Astrocyte of the cerebellum (primary cell): ENCODE measurements around the gene TBCA.

Source experiments
- DNase-seq: peaks from one replicate; pipeline ENCODE4 v3.0.0-alpha.2; 2011; ENCODE audit warnings: low read depth
- H3K4me3 ChIP-seq: 2 replicates; pipeline ENCODE4 v1.5.1; 2011; ENCODE audit warnings: mild to moderate bottlenecking, low read depth, low read length, moderate library complexity
- in situ Hi-C: cut with HindIII; loops from 2 replicates; pipeline ENCODE4 v1.10.0; 2017; ENCODE audit warnings: low sequenced_read_pairs
- TF ChIP-seq, protein P1 (sequence below): IDR thresholded peaks from 2 replicates; pipeline ENCODE4 v1.5.1; 2012; ENCODE audit warnings: low read length, low read depth, moderate library complexity, mild to moderate bottlenecking; ENCODE audit errors: missing control alignments

The TBCA gene

GRCh38 chr5:77781076-77781475 is 4.9 kb upstream of the TBCA start:
- no peak for DNase-seq
- H3K4me3 ChIP-seq = no peak overlapping the region
- TF ChIP-seq, protein P1, sequence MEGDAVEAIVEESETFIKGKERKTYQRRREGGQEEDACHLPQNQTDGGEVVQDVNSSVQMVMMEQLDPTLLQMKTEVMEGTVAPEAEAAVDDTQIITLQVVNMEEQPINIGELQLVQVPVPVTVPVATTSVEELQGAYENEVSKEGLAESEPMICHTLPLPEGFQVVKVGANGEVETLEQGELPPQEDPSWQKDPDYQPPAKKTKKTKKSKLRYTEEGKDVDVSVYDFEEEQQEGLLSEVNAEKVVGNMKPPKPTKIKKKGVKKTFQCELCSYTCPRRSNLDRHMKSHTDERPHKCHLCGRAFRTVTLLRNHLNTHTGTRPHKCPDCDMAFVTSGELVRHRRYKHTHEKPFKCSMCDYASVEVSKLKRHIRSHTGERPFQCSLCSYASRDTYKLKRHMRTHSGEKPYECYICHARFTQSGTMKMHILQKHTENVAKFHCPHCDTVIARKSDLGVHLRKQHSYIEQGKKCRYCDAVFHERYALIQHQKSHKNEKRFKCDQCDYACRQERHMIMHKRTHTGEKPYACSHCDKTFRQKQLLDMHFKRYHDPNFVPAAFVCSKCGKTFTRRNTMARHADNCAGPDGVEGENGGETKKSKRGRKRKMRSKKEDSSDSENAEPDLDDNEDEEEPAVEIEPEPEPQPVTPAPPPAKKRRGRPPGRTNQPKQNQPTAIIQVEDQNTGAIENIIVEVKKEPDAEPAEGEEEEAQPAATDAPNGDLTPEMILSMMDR = no peak
- in situ Hi-C loops = no loop called here

DNA sequence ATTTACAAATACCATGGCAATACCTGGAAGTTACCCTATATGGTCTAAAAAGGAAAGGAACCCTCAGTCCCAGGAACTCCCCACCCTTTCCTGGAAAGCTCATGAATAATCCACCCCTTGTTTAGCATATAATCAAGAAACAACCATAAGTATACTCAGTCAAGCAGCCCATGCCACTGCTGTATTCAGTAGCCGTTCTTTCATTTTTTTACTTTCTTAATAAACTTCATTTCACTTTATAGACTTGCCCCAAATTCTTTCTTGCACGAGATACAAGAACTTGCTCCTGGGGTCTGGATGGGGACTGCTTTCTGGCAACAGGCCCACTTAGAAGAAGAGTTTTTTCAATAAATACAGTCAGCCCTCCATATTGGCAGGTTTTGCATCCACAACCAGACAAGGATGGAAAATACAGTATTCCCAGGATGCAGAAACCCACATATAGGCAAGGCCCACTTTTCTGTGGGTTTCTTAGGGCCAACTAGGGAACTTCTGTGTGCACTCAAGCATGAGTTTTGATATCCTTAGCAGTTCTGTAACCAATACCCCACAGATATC is 2.8 kb upstream of the TBCA start:
- DNase-seq = no peak
- H3K4me3 ChIP-seq = no peak overlapping the region
- in situ Hi-C loops = no loop called here
- TF ChIP-seq, protein P1 = no peak

GRCh38 chr5:77778398-77778797 is 2.3 kb upstream of the TBCA start:
- no peak overlapping the region for H3K4me3 ChIP-seq
- in situ Hi-C loops = no loop called here
- TF ChIP-seq, protein P1 = no peak
- no peak for DNase-seq

DNA sequence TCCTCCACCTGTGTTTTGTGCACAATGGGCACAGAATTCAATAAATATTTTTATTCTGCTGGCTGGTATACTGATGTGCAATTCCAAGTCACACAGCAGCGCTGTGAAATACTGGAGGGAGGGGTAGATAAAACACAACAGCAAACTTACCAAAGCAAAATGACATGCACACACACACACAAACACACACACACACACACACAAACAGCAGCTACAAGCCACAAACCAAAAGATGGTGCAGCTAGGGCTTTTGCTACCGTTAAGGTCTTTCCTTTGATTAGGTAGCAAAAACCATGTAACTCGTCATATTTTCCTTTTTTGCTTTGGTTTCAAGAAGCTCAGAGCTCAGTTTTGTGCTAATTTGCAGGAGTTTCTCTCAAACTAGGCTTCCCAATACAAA is 1.8 kb upstream of the TBCA start:
- TF ChIP-seq, protein P1 = no peak
- in situ Hi-C loops = no loop called here
- no peak for DNase-seq
- no peak overlapping the region for H3K4me3 ChIP-seq

- DNase-seq = no peak
- TF ChIP-seq, protein P1 = no peak
- in situ Hi-C loops = no loop called here
- H3K4me3 ChIP-seq = no peak overlapping the region
Observed at GRCh38 chr5:77777281-77777892, 1.2 kb upstream of the TBCA start.

DNA sequence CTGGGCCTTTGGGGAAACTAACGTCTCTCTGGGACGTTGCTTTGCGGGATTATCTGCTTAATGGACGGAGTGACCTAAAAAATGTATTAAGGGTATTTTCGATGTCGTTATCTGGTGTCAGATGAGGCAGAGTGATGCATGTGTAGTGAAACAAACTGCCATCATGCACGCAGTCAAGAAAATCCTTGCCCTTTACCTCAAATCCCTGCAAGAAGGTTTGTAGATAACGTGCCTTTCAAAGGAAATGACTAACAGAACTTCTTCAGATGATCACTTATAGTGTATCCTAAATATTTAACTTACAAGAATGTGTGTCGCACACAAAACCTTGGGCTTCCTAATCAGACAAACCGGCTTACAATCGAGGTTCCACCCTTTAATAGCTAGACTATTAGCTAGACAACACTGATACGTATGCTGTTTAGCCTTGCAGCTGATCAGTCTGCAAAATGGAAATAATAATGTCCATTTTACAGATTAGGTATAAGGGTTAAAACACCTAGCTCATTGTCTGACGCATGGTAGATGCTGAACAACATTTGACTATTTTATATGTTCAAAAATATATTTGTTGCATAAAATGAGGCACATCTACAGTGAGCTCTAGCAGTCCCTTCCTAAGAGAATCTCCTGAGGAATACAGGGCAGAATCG is 541 bp upstream of the TBCA start:
- TF ChIP-seq, protein P1 = no peak
- in situ Hi-C loops = no loop called here
- DNase-seq = no peak
- H3K4me3 ChIP-seq = peak overlapping the region; percentile 46
